ENCODE results near the gene TNIK.

GRCh38 chr3:171133337-171133736, 326.9 kb downstream of the TNIK start:
- TF ChIP-seq EZH2 (IDR thresholded peaks at IDR 0.05; ENCODE audit: low read depth, unreplicated experiment): no peak
- TF ChIP-seq, protein P1, sequence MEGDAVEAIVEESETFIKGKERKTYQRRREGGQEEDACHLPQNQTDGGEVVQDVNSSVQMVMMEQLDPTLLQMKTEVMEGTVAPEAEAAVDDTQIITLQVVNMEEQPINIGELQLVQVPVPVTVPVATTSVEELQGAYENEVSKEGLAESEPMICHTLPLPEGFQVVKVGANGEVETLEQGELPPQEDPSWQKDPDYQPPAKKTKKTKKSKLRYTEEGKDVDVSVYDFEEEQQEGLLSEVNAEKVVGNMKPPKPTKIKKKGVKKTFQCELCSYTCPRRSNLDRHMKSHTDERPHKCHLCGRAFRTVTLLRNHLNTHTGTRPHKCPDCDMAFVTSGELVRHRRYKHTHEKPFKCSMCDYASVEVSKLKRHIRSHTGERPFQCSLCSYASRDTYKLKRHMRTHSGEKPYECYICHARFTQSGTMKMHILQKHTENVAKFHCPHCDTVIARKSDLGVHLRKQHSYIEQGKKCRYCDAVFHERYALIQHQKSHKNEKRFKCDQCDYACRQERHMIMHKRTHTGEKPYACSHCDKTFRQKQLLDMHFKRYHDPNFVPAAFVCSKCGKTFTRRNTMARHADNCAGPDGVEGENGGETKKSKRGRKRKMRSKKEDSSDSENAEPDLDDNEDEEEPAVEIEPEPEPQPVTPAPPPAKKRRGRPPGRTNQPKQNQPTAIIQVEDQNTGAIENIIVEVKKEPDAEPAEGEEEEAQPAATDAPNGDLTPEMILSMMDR (conservative IDR thresholded peaks at IDR 0.05; ENCODE audit: low read depth in 2 of 2): no peak
- no peak for TF ChIP-seq EZH2phosphoT487 (IDR thresholded peaks at IDR 0.05; ENCODE audit: unreplicated experiment)
- TF ChIP-seq, protein P2, sequence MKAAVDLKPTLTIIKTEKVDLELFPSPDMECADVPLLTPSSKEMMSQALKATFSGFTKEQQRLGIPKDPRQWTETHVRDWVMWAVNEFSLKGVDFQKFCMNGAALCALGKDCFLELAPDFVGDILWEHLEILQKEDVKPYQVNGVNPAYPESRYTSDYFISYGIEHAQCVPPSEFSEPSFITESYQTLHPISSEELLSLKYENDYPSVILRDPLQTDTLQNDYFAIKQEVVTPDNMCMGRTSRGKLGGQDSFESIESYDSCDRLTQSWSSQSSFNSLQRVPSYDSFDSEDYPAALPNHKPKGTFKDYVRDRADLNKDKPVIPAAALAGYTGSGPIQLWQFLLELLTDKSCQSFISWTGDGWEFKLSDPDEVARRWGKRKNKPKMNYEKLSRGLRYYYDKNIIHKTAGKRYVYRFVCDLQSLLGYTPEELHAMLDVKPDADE (IDR thresholded peaks at IDR 0.05): no peak
- no peak for TF ChIP-seq ZNF462 (CRISPR knock-in tag; IDR thresholded peaks at IDR 0.05)
- no peak for TF ChIP-seq CREB1 (CRISPR knock-in tag; IDR thresholded peaks at IDR 0.05; ENCODE audit: low read depth)
- TF ChIP-seq POLR2AphosphoS5 (IDR thresholded peaks at IDR 0.05; ENCODE audit: low read depth): no peak
- no peak for TF ChIP-seq JUNB (IDR thresholded peaks at IDR 0.05; ENCODE audit: unreplicated experiment)
- TF ChIP-seq ZNF331 (CRISPR knock-in tag; IDR thresholded peaks at IDR 0.05; ENCODE audit: low read depth): no peak
